Ovary (tissue), 9 donors: ENCODE results near the gene WDR81. TPM values are rescaled to one million over a fixed set of nuclear protein-coding genes. Genes with fewer than 3 reads are reported as not detected.
A peak's percentile ranks its signal among the peaks of the same experiment; 100 is the strongest.
"Not testable (repeated sequence)": the region's sequence is repeated elsewhere in the genome, so short reads cannot be mapped to it uniquely, and the experiment has no call there.

Experiments
- DNase-seq, 5 donors: peaks; one replicate each; pipeline ENCODE4 v3.0.0-alpha.2; 2019 to 2020
- H3K27ac ChIP-seq, 2 donors: fragments of 200-600 bp; one replicate each; pipeline versions ENCODE4 v1.5.1 to v1.8.0; 2019 to 2022
- H3K27me3 ChIP-seq: fragments of 200-600 bp; one replicate; pipeline ENCODE4 v1.8.0; 2022
- H3K36me3 ChIP-seq: fragments of 200-600 bp; sonication (generic); one replicate; pipeline ENCODE4 v1.5.1; 2019
- H3K4me1 ChIP-seq: one replicate; pipeline ENCODE4 v1.8.1; 2013; ENCODE audit warnings: mild to moderate bottlenecking, moderate library complexity; ENCODE audit not compliant: insufficient read depth
- H3K4me3 ChIP-seq: fragments of 200-600 bp; sonication (generic); one replicate; pipeline ENCODE4 v1.5.1; 2017
- H3K9me3 ChIP-seq, 2 donors: fragments of 200-600 bp in 1 of 2; sonication (generic) in 1 of 2; one replicate each; pipeline versions ENCODE4 v1.5.1 to v1.8.1; 2013 to 2019; ENCODE audit warnings: mild to moderate bottlenecking in 1 of 2, moderate library complexity in 1 of 2
- EP300 ChIP-seq: sonication (generic); formaldehyde crosslinking; IDR thresholded peaks from one replicate; pipeline ENCODE4 v1.6.1; 2017; ENCODE audit warnings: antibody characterized with exemption
- POLR2A ChIP-seq: fragments of 450-650 bp; IDR thresholded peaks from one replicate; pipeline ENCODE4 v1.6.1; 2017; ENCODE audit warnings: antibody characterized with exemption, mild to moderate bottlenecking, moderate library complexity
- WGBS, 3 donors: extraction: QIAGEN DNeasy Blood & Tissue Kit in 1 of 3; methylation state at CpG; one replicate each; pipeline versions ENCODE4 v1.1.5 to v1.1.7; 2013 to 2017; 5-methylcytosine and 5-hydroxymethylcytosine counted together
- intact Hi-C, 4 donors: fragments of 100-400 bp; cut with DNase I; formaldehyde crosslinking; loops; one replicate each; pipeline versions ENCODE4 v1.11.0 to v1.15.1; 2022 to 2023
- polyA plus RNA-seq, 2 donors: library from polyadenylated mRNA; stranded (reverse); fragments of 200-250 nt in 1 of 2; fragments of 350-450 nt in 1 of 2; fragmentation: Illumina TruSeq in 1 of 2; extraction: RNeasy Lipid Tissue Mini Kit (QIAGEN cat#74804) in 1 of 2; gene quantifications; one replicate each; pipeline ENCODE4 v1.2.3, GENCODE V29; 2013 to 2014
- total RNA-seq, 7 donors: library from RNA; depleted of rRNA in 2 of 7; stranded (reverse); fragments of >200 nt in 2 of 7; fragmentation: NEBNext Ultra II Directional in 3 of 7; extraction: Animal tissue kit (Norgen Biotek cat#: 25700) in 3 of 7; gene quantifications; one replicate each; pipeline versions ENCODE4 v1.1.0 to v1.2.4, GENCODE V29; 2016 to 2023
- TF ChIP-seq, protein P1 (sequence below), 3 donors: fragments of 450-650 bp in 2 of 3; fragments of 200-600 bp in 1 of 3; IDR thresholded peaks; one replicate each; pipeline versions ENCODE4 v1.5.1 to v1.8.0; 2016 to 2022; ENCODE audit warnings: antibody characterized with exemption in 3 of 3, mild to moderate bottlenecking in 1 of 3
- donor health status: DM: no; HTN: no; CAD: no; lungs with moderate emphysema.
- donor health status: DM: no; HTN: no; CAD: no.
- donor health status: Bipolar disorder and iron deficiency.
- donor health status: DM: yes; HTN: yes; CAD: no.
- donor health status: DM: no; HTN: no; CAD: no.
- donor health status: DM: yes; HTN: yes; CAD: no.

The WDR81 gene
- total and polyA plus RNA-seq, 9 donors, result 1.3 to 59.4 (median 36.2) TPM

- Histone ChIP-seq H3K27me3 (no peaks in the 10 kb centered on the region), H3K36me3 (no peaks in the 10 kb centered on the region), H3K4me3 (no peak overlapping the region), H3K27ac (peak overlapping the region in 1 of 2 donors; percentile 39), H3K9me3 (no peaks in the 10 kb centered on the region), H3K4me1 (peaks cover 13% of the 10 kb centered on the region)
- TF ChIP-seq EP300, result no peak
- TF ChIP-seq, protein P1, sequence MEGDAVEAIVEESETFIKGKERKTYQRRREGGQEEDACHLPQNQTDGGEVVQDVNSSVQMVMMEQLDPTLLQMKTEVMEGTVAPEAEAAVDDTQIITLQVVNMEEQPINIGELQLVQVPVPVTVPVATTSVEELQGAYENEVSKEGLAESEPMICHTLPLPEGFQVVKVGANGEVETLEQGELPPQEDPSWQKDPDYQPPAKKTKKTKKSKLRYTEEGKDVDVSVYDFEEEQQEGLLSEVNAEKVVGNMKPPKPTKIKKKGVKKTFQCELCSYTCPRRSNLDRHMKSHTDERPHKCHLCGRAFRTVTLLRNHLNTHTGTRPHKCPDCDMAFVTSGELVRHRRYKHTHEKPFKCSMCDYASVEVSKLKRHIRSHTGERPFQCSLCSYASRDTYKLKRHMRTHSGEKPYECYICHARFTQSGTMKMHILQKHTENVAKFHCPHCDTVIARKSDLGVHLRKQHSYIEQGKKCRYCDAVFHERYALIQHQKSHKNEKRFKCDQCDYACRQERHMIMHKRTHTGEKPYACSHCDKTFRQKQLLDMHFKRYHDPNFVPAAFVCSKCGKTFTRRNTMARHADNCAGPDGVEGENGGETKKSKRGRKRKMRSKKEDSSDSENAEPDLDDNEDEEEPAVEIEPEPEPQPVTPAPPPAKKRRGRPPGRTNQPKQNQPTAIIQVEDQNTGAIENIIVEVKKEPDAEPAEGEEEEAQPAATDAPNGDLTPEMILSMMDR (IDR thresholded peaks at IDR 0.05), result no peak
- no peak for TF ChIP-seq POLR2A
- intact Hi-C loops, result no loop called here
- 64 to 72% (median 66%) methylated on average over 21 of the region's 21 CpGs for WGBS, 3 donors
- peak in 1 of 5 donors; percentile 54 for DNase-seq
These were observed 42.1 kb downstream of the WDR81 start for GRCh38 chr17:1766382-1767135.

GRCh38 chr17:1767358-1767757 lies 42.9 kb downstream of the WDR81 start:
- no peak overlapping the region for H3K27ac ChIP-seq
- no peaks in the 10 kb centered on the region for H3K9me3 ChIP-seq
- no peaks in the 10 kb centered on the region for H3K36me3 ChIP-seq
- TF ChIP-seq EP300 (no peak), POLR2A (no peak)
- TF ChIP-seq, protein P1 (IDR thresholded peaks at IDR 0.05), result no peak
- no peak overlapping the region for H3K4me3 ChIP-seq
- intact Hi-C loops, result no loop called here
- no peaks in the 10 kb centered on the region for H3K27me3 ChIP-seq
- H3K4me1 ChIP-seq, result peaks cover 13% of the 10 kb centered on the region
- no peak for DNase-seq
- WGBS, 3 donors, result 83 to 89% (median 86%) methylated on average over 12 of the region's 12 CpGs

- no peak for TF ChIP-seq POLR2A
- no peak for TF ChIP-seq EP300
- TF ChIP-seq, protein P1 (IDR thresholded peaks at IDR 0.05), result no peak
- no peak for DNase-seq
- Histone ChIP-seq H3K4me1 (peaks cover 8% of the 10 kb centered on the region), H3K27ac (no peak overlapping the region), H3K9me3 (no peaks in the 10 kb centered on the region), H3K4me3 (no peak overlapping the region), H3K36me3 (no peaks in the 10 kb centered on the region), H3K27me3 (no peaks in the 10 kb centered on the region)
- intact Hi-C loops, result no loop called here
- WGBS, 3 donors, result 70 to 82% (median 70%) methylated on average over 20 to 21 of the region's 21 CpGs
These were observed 45.4 kb downstream of the WDR81 start for GRCh38 chr17:1769822-1770477.

GRCh38 chr17:1773000-1773695 lies 48.6 kb downstream of the WDR81 start:
- WGBS, 3 donors, result 51 to 58% (median 51%) methylated on average over 12 of the region's 12 CpGs
- H3K4me1 ChIP-seq, H3K36me3 ChIP-seq, H3K27me3 ChIP-seq, H3K9me3 ChIP-seq, intact Hi-C loops, H3K4me3 ChIP-seq: not testable (repeated sequence)
- peak overlapping the region; percentile 28 to 48 for H3K27ac ChIP-seq
- DNase-seq, result peak in 3 of 5 donors; percentile 54 to 75 (median 62)
